ENCODE data around the gene FAM53B. TPM values are rescaled to one million over a fixed set of nuclear protein-coding genes. Genes with fewer than 3 reads are reported as not detected.

The FAM53B gene
- polyA plus RNA-seq, 1 experiment = 3.9 TPM

DNA sequence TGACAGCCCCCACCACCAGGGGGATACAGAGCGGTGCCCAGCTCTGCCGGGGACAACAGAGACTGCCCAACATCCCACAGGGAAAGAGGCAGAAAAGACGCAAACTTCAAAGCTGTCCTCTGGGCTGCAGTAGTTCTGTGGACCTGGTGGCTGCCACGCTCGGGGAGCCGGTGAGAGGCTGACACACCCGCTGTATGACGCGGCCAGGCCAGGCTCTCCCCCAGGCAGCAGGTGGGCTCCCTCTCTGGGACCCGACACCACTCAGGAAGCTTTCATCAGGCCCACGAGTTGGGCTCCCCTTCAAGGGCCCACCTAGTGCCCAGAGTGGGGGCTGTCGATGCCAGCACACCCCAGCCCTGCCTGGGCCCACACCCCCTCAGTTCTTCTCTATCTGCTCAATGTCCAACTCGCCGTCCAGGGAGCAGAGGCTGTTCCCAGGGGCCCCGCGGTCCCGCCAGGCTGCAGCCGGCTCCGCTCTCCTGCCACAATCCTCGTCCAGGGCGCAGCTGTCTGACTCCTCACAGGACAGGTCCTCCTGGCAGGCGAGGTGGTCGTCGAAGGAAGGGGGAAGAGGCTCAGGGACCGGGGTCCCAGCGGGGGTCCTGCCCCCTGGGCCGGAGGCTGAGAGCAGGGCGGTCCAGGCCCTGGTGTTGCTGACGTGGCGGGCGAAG lies 121.2 kb downstream of the FAM53B start:
- TF ChIP-seq, protein P1, sequence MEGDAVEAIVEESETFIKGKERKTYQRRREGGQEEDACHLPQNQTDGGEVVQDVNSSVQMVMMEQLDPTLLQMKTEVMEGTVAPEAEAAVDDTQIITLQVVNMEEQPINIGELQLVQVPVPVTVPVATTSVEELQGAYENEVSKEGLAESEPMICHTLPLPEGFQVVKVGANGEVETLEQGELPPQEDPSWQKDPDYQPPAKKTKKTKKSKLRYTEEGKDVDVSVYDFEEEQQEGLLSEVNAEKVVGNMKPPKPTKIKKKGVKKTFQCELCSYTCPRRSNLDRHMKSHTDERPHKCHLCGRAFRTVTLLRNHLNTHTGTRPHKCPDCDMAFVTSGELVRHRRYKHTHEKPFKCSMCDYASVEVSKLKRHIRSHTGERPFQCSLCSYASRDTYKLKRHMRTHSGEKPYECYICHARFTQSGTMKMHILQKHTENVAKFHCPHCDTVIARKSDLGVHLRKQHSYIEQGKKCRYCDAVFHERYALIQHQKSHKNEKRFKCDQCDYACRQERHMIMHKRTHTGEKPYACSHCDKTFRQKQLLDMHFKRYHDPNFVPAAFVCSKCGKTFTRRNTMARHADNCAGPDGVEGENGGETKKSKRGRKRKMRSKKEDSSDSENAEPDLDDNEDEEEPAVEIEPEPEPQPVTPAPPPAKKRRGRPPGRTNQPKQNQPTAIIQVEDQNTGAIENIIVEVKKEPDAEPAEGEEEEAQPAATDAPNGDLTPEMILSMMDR (IDR thresholded peaks at IDR 0.05; ENCODE audit: insufficient read depth, low read depth, low read length) = no peak
- Histone ChIP-seq H3K4me3 (ENCODE audit: low read depth, low read length) (no peak overlapping the region), H3K36me3 (ENCODE audit: control insufficient read depth, insufficient read depth, low read length) (peaks cover 2% of the 10 kb centered on the region; the same call in 1 of the 2 replicates), H3K27me3 (ENCODE audit: control insufficient read depth, insufficient read depth, low read length) (no peaks in the 10 kb centered on the region)
- ChIA-PET CTCF (no interaction called here), POLR2A (no interaction called here)
- DNase-seq (ENCODE audit: low read depth) = no peak

DNA sequence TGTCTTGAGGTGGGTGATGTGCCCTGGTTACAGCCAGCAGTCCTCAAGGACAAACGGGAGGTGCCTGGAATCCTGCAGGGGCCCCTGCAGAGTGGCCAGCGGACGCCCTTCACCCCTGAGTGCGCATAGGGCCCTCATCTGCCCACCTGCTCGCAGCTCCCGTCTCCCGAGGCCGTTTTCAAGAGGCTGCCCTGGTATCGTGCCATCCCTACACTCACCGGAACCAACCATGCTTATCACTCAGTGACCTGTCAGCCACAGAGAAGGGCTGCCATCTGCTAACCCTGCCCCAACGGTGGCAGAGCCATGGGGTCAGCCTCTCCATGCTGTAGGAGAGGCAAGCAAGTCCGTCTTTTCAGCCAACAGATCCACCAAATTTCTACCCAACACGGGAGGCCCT lies 122.0 kb downstream of the FAM53B start:
- Histone ChIP-seq H3K4me3 (ENCODE audit: low read depth, low read length) (no peak overlapping the region), H3K36me3 (ENCODE audit: control insufficient read depth, insufficient read depth, low read length) (peaks cover 2% of the 10 kb centered on the region; the same call in 1 of the 2 replicates), H3K27me3 (ENCODE audit: control insufficient read depth, insufficient read depth, low read length) (no peaks in the 10 kb centered on the region)
- CTCF ChIA-PET = interaction anchor here (1.0 kb wide), 1 partner anchor 40 kb away, joined by 3 read pairs; no protein-coding TSS in a partner anchor
- TF ChIP-seq, protein P1 (IDR thresholded peaks at IDR 0.05; ENCODE audit: insufficient read depth, low read depth, low read length) = no peak
- POLR2A ChIA-PET = no interaction called here
- DNase-seq (ENCODE audit: low read depth) = no peak

DNA sequence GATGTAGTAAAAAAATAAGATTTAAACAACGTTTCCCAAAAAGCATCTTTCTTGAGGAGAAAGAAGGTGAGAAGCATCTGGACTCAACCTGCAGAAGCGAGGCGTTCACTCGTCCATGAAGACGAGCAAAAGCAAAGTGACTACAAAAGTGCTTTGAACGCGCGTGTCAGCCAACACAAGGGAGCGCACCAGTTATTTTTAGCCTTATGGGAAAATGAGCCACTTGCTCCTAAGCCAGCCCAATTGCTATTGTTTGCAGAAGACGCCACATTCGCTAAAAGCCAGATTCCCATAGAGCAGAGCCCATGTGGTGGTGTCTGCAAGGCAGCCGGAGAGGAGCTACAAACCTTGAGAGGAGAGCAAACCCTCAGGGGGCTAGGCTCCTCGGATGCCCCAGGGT lies 122.5 kb downstream of the FAM53B start:
- POLR2A ChIA-PET = no interaction called here
- H3K4me3 ChIP-seq (ENCODE audit: low read depth, low read length) = no peak overlapping the region
- H3K36me3 ChIP-seq (ENCODE audit: control insufficient read depth, insufficient read depth, low read length) = peaks cover 2% of the 10 kb centered on the region; the same call in 1 of the 2 replicates
- DNase-seq (ENCODE audit: low read depth) = no peak
- CTCF ChIA-PET = interaction anchor here (1.0 to 1.2 kb wide), 2 partner anchors 24 to 40 kb away, joined by 3 read pairs; no protein-coding TSS in a partner anchor
- TF ChIP-seq, protein P1 (IDR thresholded peaks at IDR 0.05; ENCODE audit: insufficient read depth, low read depth, low read length) = no peak
- no peaks in the 10 kb centered on the region for H3K27me3 ChIP-seq (ENCODE audit: control insufficient read depth, insufficient read depth, low read length)

DNA sequence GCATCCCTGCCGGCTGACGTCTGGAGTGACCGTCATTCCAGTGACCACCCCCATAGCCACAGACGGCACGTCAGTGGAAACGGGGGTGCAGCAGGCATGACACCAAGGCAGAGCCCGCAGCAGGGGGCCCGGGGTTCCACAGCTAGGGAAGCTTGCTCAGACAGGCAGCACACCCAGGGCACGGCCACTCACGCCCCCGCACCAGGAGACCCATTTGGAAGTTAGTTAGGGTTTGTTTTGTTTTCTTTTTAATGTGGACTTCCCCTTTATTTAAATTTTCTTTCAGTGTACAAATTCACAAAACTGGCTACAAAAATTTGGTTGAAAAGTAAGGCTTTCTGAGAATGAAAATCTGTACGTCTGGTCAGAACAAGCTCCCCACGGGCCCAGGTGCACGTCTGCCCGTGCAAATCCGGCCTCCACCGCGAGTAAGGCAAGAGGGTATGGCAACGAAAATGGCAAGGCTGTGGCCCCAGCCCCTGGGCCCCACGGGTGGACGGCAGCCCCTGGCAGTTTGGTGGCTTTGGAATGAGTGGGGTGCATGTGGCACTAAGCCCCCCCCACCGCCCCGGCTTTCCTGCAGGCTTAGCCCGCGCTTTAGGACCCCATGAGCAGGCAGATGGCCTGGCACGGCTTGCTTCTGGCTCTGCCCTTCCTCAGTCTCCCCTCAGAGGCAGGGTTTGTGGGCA lies 124.2 kb downstream of the FAM53B start:
- H3K27me3 ChIP-seq (ENCODE audit: control insufficient read depth, insufficient read depth, low read length) = no peaks in the 10 kb centered on the region
- no peak overlapping the region for H3K4me3 ChIP-seq (ENCODE audit: low read depth, low read length)
- DNase-seq (ENCODE audit: low read depth) = no peak
- ChIA-PET POLR2A (no interaction called here), CTCF (no interaction called here)
- TF ChIP-seq, protein P1 (IDR thresholded peaks at IDR 0.05; ENCODE audit: insufficient read depth, low read depth, low read length) = no peak
- H3K36me3 ChIP-seq (ENCODE audit: control insufficient read depth, insufficient read depth, low read length) = peaks cover 2% of the 10 kb centered on the region; the same call in 1 of the 2 replicates

DNA sequence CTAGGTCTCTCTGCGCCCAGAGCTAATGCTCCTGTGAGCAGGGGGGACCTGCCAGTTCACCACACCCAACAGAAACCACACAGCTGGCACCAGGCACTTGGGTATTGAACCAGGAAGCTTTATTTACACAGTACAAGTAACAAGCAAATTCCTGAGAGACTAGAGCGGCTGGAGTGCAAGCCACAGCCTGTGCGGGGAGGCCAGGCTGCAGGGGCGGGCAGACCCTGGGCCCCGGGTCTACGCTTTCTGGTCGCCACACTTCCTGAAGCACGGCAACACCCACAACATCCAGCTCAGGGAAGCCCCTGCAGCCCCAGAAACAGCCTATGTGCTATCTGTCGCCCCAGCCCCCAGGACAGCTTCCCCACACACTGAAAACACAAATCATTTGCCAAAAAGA lies 125.0 kb downstream of the FAM53B start:
- Histone ChIP-seq H3K4me3 (ENCODE audit: low read depth, low read length) (no peak overlapping the region), H3K27me3 (ENCODE audit: control insufficient read depth, insufficient read depth, low read length) (no peaks in the 10 kb centered on the region), H3K36me3 (ENCODE audit: control insufficient read depth, insufficient read depth, low read length) (peaks cover 2% of the 10 kb centered on the region; the same call in 1 of the 2 replicates)
- no peak for DNase-seq (ENCODE audit: low read depth)
- ChIA-PET CTCF (no interaction called here), POLR2A (no interaction called here)
- TF ChIP-seq, protein P1 (IDR thresholded peaks at IDR 0.05; ENCODE audit: insufficient read depth, low read depth, low read length) = no peak

Measured in BJ (cell line).